ENCODE measurements around the gene L1TD1.
A peak's percentile ranks its signal among the peaks of the same experiment; 100 is the strongest.
"Not testable (repeated sequence)": the region's sequence is repeated elsewhere in the genome, so short reads cannot be mapped to it uniquely, and the experiment has no call there.

Gene L1TD1, protein sequence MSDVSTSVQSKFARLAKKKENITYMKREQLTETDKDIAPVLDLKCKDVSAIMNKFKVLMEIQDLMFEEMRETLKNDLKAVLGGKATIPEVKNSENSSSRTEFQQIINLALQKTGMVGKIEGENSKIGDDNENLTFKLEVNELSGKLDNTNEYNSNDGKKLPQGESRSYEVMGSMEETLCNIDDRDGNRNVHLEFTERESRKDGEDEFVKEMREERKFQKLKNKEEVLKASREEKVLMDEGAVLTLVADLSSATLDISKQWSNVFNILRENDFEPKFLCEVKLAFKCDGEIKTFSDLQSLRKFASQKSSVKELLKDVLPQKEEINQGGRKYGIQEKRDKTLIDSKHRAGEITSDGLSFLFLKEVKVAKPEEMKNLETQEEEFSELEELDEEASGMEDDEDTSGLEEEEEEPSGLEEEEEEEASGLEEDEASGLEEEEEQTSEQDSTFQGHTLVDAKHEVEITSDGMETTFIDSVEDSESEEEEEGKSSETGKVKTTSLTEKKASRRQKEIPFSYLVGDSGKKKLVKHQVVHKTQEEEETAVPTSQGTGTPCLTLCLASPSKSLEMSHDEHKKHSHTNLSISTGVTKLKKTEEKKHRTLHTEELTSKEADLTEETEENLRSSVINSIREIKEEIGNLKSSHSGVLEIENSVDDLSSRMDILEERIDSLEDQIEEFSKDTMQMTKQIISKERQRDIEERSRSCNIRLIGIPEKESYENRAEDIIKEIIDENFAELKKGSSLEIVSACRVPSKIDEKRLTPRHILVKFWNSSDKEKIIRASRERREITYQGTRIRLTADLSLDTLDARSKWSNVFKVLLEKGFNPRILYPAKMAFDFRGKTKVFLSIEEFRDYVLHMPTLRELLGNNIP

DNA sequence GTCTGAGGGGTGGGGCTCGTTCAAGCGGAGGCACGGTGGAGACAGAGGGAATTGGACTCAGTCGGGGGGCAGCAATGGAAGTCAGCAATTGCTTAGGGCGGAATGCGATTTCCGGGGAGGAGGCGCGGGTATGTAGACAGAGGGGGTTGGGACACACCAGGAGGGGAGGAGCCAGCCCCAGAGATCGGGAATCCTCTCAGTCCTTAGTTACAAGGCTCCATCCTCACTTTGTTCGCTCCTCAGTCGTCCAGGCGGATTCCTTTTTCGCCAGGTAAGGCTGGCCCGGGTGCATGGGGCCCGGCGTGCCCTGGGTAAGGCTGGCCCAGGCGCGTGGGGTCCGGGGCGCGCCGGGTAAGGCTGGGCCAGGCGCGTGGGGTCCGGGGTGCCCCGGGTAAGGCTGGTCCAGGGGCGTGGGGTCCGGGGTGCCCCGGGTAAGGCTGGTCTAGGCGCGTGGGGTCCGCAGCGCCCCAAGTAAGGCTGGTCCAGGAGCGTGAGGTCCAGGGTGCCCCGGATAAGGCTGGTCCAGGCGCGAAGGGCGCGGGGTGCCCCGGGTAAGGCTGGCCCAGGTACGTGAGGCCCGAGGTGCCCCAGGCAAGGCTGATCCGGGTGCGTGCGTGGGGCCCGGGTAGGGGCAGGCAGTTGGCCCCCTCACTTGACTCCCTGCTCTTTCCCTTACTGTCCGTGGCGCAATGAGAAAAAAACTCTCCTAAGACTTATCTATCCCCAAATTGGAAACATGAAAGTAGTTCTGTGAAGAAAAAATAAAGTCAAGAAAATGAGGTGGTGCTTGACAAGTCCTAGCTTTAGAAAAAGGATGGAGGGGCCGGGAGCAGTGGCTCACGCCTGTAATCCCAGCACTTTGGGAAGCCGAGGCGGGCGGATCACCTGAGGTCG, at the start of gene L1TD1:
L1TD1 (plus strand) TSS at position 199 of the 894 bp plus-strand sequence. CDS start 11,780 bp downstream, outside the sequence.
- DNase-seq (ENCODE audit: low spot score) = peak; percentile 90

DNA sequence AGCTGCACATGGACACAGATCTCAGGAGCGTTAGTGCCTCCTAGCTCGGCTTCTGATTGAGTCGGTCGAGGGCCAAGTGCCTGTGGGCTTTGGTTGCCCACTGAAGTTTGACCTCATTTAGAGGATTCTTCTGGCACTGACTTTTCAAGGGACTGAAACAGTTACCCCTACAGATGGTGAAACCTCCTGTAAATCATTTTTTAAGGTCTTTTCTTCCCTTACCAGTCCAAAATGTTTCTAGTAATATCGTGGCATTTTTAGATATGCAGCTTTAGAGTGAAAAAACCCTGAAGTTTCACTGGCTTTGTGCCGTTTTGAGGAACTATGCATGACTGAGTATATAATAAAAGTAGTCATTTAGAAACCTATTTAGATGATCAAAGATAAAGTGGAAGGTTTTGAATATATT, 34.7 kb upstream of the L1TD1 start:
- DNase-seq (ENCODE audit: low spot score) = no peak

DNA sequence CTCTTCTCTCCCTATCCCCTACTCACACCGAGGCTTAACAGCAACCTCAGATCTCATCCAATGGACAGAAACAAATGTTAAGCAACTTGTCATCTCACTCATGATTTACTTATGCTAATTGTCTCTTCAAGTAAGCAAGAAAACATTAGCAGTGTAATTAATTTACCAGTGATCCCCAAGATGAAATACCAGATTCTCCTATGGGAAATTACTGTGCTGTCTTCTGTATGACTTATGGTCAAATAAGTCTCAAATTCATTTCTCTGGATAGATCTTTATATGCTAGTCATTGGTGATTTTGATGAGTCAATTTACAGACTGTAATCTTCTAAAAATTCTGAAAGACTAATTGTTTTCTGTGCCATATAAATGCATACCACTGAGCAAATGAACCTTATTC, 32.9 kb upstream of the L1TD1 start:
- DNase-seq (ENCODE audit: low spot score) = no peak

DNA sequence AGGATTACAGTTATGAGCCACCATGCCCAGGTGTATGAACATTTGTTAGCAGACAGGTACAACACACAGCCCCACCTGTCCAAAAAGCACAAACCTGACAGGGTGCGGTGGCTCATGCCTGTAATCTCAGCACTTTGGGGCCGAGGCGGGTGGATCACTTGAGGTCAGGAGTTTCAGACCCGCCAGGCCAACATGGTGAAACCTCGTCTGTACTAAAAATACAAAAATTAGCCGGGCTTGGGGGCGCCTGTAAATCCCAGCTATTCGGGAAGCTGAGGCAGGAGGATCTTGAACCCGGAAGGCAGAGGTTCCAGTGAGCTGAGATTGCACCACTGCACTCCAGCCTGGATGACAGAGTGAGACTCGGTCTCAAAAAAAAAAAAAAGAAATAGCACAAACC, 24.3 kb upstream of the L1TD1 start:
- not testable (repeated sequence) for DNase-seq (ENCODE audit: low spot score)

DNA sequence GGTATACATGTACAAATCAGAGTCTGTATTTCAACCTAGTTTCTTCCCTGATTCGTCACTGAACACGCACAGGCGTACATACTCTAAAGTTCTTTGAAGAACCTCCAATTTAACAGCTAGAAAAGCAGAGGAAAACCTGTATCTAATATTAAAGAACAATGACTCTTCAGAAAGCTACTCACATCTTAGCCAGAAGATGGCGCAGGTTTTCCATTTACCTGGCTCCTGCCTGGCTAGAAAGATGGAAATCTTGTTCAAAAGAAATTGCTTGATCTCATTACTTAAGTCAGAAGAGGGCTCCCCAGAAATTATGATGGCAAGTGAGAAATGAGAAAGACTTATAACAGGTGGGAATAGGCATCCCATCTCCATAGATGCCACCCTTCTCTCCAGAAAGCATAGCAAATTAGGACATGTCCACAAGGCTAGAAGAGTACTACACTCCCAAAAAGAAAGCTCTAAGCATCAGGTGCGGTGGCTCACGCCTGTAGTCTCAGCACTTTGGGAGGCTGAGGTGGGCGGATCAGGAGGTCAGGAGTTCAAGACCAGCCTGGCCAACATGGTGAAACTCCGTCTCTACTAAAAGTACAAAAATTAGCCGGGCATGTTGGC, 19.0 kb upstream of the L1TD1 start:
- DNase-seq (ENCODE audit: low spot score) = peak; percentile 40

DNA sequence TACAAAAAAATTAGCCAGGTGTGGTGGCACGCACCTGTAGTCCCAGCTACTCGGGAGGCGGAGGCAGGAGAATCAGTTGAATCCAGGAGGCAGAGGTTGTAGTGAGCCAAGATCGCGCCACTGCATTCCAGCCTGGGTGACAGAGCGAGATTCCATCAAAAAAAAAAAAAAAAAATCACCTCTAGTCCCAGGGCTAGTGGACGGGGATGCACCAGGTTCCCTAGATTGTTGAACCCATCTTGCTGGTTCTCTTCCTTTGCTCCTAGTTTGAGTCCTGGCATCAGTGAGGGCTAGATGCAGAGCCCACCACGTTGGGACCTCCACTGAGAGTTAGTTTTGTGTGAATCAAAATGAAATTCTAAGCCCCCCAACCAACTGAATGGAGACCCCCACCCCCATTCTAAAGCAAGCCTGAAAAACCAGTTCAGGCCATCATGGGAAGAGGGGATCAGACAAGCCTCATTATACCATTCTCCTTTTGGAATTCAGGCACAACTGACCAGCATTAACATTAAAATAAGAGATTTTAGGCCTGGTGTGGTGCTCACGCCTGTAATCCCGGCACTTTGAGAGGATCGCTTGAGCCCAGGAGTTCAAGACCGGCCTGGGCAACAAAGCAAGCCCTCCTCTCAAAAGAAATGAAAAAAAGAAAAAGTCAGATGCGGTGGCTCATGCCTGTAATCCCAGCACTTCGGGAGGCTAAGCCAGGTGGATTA, 17.9 kb upstream of the L1TD1 start:
- no peak for DNase-seq (ENCODE audit: low spot score)

DNA sequence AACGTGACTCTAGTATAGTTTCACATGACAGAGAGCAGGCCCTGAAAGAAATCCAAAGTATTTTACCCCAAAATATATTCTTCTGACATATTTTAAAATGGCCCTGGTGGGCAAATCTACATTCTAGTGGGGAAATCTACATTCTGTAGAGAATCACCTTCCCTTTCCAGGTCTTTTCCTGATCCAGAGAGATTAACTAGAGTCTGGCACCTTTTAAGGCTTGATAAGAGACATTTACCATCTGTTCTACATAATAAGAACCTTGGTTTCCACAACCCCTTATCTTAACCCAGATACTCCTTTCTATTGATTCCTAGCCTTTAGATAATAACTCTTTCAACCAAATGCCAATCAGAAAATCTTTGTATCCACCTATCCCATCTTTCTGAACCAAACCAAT, 17.0 kb upstream of the L1TD1 start:
- no peak for DNase-seq (ENCODE audit: low spot score)

DNA sequence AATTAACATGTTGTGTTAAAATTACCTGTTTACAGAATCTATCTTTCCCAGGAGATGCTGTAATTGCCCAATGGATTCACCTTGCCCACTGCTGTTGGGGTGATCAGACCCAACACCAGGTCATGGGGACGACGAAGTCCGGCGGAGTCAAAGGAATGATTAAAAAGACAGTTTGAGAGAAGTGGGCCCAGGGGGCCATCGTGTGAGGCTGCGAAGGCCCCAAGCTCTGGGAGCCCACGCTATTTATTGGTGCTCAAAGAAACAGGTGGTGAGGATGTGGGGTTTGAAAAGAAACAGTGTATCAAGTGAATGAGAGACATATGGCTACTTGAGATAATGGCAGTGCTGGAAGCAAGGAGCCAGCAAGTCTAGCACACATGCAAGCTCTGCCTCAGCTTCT, 16.3 kb upstream of the L1TD1 start:
- no peak for DNase-seq (ENCODE audit: low spot score)

DNA sequence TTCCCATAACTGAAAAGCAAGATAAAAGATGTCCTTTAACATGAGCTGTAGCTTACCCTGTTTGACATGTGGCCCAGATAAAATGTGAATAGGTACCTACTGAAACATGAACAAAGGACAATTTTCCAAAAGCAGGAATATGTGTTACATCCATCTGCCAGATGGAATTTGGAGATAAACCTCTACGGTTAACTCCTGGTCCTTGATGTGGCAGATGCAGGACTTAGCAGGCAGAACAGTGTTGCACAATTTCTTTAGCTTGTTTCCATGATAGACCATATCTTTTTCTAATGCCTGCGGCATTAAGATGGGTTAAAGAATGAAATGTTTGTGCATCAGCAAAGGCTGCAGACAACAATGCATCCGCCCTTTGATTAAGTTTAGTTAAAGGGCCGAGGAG, 14.6 kb upstream of the L1TD1 start:
- not testable (repeated sequence) for DNase-seq (ENCODE audit: low spot score)

DNA sequence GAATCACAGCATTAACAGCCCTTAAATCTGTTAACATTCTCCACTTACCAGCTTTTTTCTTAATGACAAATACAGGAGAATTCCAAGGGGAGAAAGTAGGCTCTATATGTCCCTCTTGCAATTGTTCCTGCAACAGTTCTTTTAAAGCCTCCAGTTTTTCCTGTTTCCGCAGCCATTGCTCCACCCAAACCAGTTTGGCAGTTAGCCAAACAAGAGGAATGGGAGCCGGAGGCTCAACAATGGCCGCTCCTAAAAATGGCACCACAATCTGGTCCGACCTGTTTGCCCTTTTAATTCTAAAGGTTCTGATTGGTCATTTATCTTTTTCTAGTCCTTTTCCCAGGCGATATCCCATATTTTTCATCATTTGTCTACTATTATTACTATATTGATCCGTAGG, 14.0 kb upstream of the L1TD1 start:
- no peak for DNase-seq (ENCODE audit: low spot score)

DNA sequence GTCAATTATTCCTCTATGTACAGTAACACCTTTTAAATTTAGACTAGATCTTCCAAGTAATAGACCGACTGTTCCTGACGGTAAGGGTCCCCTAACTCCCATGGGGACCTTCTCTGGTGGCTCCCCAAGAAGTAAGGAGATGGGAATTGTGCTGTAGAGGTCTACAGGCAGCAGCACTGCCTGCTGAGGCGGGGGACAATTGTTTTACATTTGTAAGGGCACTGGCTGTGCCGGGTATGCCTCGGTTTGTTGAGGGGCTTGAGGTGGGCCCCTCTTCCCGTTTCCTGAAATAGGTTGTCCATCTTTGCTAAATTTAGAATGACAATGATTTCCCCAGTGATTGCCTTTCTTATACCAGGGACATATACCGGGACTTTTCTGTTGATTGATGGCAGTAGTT, 13.1 kb upstream of the L1TD1 start:
- DNase-seq (ENCODE audit: low spot score) = no peak

DNA sequence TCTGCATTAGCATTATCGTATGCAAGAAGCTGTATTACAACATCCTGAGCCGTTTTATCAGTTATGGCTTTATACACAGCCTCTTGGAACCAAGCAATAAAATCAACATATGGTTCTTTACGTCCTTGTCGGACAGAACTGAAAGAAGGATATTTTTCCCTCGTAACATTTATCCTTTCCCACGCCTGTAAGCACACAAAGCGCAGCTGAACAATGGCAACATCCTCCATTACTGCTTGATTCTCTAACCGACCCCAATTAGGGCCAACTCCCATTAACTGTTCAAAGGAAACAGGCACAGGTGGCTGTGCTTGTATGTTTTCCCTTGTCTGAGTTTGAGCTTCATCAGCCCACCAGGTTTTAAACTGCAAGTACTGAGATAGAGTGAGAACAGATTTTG, 12.5 kb upstream of the L1TD1 start:
- DNase-seq (ENCODE audit: low spot score) = not testable (repeated sequence)

DNA sequence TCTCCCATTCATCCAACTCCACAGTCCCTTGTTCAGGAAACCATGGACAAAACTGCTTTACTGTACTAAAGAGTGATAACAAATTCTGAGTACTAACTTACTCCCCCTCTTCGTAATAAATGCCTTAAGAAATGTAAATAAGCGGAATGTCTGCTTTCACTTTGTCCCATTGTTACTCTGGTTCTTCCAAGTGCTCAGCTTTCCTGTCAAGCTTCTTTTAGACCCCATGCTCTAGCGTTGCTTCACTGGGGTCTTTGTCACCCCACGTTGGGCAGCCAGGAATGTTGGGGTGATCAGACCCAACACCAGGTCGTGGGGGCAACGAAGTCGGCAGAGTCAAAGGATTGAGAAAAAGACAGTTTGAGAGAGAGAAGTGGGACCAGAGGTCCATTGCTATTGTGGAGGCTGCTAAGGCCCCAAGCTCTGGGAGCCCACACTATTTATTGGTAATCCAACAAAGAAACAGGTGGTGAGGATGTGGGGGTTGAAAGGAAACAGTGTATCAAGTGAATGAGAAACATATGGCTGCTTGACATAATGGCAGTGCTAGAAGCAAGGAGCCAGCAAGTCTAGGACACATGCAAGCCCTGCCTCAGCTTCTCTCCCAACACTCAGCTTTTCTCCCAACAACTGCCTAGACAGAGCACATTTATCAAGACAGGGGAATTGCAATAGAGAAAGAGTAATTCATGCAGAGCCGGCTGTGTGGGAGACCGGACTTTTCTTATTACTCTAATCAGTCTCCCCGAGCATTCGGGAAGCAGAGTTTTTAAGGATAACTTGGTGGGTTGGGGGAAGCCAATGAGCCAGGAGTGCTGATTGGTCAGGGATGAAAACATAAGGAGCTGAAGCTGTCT, 11.3 kb upstream of the L1TD1 start:
- not testable (repeated sequence) for DNase-seq (ENCODE audit: low spot score)

DNA sequence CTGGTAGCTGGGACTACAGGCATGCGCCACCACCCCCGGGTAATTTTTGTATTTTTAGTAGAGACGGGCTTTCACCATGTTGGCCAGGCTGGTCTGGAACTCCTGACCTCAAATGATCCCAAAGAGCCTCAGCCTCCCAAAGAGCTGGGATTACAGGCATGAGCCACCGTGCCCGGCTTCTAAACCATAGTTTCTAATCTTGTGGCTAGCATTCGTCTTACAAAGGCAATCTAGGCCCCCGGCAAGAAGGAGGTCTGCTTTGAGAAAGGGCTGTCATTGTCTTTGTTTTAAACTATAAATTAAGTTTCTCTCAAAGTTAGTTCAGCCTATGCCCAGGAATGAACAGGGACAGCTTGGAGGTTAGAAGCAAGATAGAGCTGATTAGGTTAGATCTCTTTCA, 10.3 kb upstream of the L1TD1 start:
- no peak for DNase-seq (ENCODE audit: low spot score)

DNA sequence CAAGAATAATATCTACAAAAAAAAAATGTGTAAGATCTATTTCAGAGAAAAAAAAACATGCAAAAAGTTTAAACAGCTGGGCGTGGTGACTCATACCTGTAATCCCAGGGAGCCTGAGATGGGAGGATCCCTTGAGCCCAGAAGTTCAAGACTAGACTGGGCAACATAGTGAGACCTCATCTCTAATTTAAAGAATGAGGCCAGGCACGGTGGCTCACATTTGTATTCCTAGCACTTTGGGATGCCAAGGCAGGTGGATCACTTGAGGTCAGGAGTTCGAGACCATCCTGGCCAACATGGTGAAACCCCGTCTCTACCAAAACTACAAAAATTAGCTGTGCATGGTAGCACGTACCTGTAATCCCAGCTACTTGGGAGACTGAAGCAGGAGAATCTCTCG, 9.4 kb upstream of the L1TD1 start:
- DNase-seq (ENCODE audit: low spot score) = not testable (repeated sequence)

DNA sequence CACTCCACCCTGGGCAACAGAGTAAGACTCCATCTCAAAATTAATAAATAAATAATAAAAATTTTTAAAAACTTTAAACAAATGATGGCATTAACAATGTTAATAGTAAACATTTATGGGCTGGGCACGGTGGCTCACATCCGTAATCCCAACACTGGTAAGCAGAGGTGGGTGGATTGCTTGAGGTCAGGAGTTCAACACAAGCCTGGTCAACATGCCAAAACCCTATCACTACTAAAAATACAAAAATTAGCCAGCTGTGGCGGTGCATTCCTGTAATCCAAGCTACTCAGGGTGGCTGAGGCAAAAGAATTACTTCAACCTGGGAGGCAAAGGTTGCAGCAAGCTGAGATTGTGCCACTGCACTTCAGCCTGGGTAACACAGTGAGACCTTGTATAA, 9.0 kb upstream of the L1TD1 start:
- no peak for DNase-seq (ENCODE audit: low spot score)

DNA sequence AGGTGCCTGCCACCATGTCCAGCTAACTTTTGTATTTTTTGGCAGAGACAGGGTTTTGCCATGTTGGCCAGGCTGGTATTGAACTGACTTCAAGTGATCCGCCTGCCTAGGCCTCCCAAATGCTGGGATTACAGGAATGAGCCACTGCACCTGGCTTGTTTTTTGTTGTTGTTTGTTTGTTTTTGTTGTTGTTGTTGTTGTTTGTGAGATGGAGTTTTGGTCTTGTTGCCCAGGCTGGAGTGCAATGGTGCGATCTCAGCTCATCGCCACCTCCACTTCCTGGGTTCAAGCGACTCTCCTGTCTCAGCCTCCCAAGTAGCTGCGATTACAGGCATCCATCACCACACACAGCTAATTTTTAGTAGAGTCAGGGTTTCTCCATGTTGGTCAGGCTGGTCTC, 7.1 kb upstream of the L1TD1 start:
- no peak for DNase-seq (ENCODE audit: low spot score)

DNA sequence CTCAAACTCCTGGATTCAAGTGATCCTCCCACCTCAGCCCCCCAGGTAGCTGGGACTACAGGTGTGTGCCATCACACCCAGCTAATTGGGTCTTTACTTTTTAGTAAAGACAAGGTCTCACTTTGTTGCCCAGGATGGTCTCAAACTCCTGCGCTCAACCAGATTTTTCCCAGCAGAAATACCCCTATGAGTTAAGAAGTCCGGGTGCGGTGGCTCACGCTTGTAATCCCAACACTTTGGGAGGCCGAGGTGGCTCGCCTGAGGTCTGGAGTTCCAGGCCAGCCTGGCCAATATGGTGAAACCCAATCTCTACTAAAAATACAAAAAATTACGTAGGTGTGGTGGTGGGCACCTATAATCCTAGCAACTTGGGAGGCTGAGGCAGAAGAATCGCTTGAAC, 6.5 kb upstream of the L1TD1 start:
- DNase-seq (ENCODE audit: low spot score) = no peak

DNA sequence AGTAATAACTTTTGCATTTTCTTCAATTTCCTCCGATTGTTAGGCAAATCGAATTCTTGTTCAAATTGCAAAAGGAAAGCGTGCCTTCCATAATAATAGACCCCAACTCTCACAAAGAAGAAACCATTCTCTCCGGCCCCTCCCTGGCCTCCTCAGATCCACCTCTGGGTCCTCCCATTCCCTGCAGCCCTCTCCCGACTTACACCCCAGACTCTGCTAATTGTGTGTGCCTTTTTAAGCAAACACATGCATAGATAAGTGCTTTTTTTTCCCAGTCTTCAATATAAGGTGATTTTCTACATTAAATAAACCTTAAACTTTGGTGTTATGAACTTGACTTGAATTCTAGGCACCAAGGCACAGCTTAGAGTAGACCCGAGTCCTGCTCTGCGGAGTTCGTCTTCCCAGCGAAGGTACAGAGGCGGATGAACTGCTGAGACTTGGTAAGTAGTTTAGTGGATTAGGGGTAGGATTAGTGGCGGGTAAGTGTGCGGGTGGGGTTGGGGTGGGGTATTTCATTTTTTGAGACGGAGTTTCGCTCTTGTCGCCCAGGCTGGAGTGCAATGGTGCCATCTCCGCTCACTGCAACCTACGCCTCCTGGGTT, 1.5 kb downstream of the L1TD1 start:
- peak; percentile 23 for DNase-seq (ENCODE audit: low spot score)
